PFSK-1 (cell line): ENCODE results near the gene CBLN1.

ENCODE experiments used
- FOXP2 ChIP-seq: optimal IDR thresholded peaks from 2 replicates; pipeline ENCODE3; 2011; ENCODE audit warnings: borderline replicate concordance, control low read depth, inconsistent platforms; ENCODE audit not compliant: insufficient read depth; ENCODE audit errors: extremely low read length, extremely low read depth
- POLR2AphosphoS5 ChIP-seq: IDR thresholded peaks from 2 replicates; pipeline ENCODE4 v1.6.1; 2012; ENCODE audit warnings: low read depth, mild to moderate bottlenecking, control low read depth, low read length, moderate library complexity

- TF ChIP-seq FOXP2 = no peak
- TF ChIP-seq POLR2AphosphoS5 = no peak
Observed at GRCh38 chr16:49307176-49307575, 25.5 kb upstream of the CBLN1 start.
